Activated gamma-delta T cell treated with Interleukin-2 at 50 U/mL for 16 hours (primary cell): ENCODE data around the gene ZCCHC7.
"Not testable (repeated sequence)": the region's sequence is repeated elsewhere in the genome, so short reads cannot be mapped to it uniquely, and the experiment has no call there.

Experiments used
- DNase-seq: peaks from one replicate; pipeline ENCODE4 v3.0.0-alpha.2; 2020

Gene ZCCHC7

DNA sequence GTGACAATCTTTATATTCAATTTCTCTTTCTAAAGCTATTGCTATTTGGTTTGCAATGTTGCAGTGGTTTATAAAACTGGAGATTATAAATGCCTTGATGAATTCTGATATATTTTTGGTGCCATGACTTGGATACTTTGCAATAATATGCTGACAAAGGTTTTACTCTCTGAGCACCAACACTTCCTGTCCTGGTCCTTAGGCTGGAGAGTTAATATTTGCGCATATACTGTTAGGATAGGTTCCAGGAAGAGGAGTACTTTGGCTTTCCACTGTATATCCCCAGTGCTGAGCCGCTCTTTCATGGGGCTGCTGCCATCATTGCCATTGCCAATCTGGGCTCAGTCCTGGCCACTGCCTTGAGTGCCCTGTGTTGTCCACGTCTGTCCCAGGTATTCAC lies 139.6 kb downstream of the ZCCHC7 start:
- no peak for DNase-seq

DNA sequence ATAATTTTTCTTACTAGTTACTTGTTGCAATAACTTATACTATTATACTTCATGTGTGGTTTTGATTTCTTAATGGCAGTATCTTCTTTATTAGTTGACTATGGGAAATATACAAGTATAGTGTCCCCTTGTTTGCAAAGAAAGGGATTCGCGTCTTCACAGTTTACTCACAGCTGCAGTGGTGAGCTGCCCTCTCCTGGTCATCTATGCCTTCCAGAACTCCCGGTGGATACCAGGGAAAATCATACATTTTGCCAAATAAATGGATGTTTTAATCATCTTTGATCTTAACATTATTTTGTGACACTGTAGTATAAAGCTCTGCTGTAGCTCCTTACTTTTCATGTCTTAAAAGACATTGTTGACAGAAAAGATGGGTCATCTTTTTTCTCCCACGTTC lies 142.0 kb downstream of the ZCCHC7 start:
- DNase-seq = no peak

DNA sequence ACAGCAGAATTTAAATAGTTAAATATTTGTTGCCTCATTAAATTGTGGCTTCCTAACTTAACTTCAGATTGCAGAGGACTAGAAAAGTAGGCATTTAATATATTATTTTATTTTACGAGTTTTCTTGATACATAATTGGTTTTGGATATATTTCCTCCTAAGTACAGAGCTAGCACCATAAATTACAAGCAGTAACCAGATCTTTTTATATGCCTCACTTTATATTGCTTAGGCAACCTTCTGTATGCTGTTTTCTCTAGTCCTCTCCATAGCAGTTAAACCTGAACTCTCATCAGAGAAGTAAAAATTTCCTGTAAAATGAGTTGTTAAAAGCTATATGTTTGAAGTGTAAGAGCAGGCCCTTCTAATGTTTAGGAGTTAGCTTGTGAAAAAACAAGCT lies 144.2 kb downstream of the ZCCHC7 start:
- DNase-seq = no peak

DNA sequence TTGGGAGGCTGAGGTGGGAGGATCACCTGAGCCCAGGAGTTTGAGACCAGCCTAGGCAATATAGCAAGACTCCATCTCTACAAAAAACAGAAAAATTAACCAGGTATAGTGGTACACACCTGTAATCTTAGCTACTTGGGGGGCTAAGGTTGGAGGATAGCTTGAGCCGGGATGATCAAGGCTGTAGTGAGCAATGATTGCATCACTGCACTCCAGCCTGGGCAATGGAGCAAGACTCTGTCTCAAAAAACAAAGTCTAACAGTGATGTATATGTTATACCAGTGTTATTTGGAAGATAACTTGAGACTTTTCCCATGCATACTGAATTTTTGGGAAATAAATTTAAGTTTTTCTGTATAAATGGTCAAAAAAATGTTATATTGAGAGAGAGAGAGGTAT lies 146.3 kb downstream of the ZCCHC7 start:
- no peak for DNase-seq

DNA sequence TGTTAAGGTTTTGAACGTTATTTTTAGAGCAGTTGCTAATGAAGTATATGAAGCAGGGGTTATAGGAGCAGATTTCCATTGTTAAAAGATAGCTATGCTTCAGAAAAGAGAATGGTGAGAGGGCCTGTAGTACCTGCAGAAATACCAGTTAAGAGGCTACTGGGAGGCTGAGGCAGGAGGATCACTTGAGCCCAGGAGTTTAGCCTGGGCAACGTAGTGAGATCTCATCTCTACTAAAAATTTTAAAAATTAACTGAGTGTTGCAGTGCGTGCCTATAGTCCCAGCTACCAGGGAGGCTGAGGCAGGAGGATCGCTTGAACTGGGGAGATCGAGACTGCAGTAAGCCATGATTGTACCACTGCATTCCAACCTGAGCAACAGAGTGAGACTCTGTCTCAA lies 148.8 kb downstream of the ZCCHC7 start:
- DNase-seq = no peak

DNA sequence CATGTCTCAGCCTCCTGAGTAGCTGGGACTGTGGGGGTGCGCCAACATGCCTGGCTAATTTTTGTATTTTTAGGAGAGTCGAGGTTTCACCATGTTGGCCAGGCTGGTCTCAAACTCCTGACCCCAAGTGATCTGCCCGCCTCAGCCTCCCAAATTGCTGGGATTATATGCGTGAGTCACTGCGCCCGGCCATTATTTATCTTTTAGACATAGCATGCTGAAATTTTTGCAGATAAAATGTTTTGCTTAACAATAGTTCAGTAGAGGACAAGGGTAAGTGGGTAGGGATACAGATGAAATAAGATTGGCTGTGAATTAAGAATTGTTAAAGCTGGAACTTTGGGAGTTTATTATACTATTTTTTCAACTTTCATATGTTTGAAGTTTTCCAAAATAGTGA lies 151.3 kb downstream of the ZCCHC7 start:
- DNase-seq = no peak

DNA sequence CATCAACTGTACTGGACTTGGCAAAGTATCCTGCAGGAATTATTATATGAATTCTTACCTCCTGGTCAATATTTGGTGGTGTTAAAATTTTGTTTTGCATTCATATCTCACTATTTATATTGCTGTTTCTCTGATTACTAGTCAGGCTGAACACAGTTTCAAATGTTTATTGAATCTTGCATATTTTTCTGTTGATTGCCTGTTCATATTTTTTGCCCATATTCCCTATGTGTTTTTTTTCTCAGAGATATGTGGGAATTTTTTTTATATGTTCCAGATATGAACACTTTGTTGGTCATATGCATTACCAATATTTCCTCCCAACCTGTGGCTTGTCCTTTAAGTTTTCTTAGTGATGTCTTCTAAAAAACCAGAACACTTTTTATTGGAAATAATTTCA lies 153.2 kb downstream of the ZCCHC7 start:
- DNase-seq = no peak

DNA sequence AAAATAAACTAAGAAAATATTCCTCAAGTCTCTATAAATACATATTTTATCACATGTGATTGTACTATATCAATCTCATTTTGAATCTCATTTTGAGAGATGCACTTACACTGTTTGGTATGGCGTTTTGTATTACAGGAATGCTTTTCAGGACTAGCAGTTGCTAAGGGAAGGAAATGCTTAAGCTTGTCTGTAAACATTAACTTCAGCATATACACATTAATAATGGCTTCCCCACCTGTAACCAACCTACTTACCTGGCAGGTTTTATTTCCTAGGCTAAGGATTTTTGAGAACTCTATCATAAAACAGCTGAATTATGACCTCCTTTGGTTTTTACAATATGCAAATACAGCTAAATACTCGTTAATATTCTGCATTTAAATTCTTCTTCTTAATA lies 161.2 kb downstream of the ZCCHC7 start:
- no peak for DNase-seq

DNA sequence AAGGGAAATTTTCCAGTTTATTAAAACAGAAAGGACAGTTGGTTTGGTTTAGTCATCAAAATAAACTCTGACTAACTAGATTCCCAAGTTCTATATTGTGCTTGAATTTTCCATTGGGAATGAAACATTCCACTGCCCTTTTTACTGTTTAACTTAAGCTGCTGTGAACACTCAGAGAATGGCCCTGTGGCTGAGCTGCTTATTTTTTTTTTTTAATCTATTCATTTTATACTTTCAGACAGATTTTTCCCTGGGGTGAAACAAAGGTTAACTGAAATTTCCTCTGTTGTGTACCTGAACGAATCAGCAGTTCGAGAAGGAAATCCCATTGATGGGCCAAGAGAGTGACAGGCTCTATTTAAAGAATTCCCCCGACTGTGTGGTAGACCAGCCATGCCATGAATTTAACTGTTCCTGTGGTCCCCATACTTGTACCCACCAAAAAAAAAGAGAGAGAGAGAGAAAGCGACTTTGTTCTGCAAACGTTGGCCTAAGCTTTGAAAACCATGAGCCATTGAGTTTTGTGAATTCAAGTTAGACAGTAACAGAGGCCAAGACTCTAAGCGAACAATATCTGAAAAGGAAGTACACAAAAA lies 163.5 kb downstream of the ZCCHC7 start:
- no peak for DNase-seq

DNA sequence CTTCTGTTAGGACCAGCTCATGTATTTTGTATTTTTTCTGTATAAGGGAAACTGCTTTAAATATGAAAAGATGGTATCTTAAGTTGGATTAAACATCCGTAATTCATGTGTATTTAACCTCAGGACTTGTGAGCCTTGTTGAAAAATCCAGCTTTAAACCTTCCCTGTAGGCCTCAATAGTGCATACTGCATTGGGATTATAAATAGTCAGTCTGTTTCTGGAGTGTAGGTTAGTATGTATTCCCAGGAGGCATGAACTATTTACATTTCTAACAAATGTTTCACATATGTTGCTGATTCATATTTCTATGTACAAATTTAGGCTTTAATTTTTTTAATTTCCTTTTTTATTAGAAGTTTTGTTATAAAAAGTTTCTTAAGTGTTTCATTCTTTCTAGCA lies 164.3 kb downstream of the ZCCHC7 start:
- no peak for DNase-seq

DNA sequence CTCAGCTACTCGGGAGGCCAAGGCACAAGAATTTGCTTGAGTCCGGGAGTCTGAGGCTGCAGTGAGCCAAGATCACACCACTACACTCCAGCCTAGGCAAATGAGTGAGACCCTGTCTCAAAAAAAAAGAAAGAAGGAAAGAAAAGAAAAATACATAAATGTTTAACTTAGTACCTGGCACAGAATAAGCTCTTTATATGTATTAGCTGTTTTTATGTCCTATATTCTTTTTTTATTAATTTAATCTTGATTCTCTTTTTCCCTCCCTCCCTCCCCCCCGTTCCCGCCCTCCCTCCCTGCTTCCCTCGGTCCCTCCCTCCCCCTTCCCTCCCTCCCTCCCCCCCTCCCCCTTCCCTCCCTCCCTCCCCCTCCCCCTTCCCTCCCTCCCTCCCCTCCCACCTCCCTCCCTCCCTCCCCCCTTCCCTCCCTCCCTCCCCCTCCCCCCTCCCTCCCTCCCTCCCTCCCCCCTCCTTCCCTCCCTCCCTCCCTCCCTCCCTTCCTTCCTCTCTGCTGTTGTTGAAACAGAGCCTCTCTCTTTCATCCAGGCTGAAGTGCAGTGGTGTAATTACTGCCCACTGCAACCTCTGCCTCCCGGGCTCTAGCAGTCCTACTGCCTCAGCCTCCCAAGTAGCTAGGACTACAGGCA lies 166.3 kb downstream of the ZCCHC7 start:
- DNase-seq = no peak

DNA sequence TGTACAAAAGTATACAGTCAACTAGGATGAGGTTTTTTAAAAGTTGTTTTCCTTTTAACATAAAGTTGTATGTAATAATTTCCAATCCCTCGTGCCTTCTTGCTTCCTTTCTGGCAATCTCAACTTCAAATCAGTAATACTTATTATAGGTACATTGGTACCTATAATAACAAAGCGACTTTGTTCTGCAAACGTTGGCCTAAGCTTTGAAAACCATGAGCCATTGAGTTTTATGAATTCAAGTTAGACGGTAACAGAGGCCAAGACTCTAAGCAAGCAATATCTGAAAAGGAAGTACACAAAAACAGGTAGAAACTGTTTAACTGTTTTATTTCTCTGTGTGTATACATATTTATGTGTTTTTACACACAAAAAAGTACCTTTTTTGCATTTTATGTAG lies 166.9 kb downstream of the ZCCHC7 start:
- no peak for DNase-seq

DNA sequence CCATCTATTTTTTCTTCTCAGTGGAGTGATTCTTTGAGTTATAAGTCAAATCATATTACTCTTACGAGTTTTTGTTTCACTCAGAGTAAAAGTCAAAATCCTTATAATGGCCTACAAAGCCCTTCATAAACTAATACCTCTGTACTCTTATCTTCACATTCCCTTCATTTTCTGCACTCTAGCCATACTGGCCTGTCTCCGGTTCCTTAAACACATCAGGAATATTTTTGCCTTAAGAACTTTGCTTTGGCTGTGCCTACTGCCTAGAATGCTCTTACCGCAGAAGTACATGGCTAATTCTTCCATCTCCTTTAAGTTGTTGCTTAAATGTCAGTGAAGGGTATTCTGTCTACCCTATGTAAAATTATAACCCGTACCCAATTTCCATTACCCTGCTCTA lies 169.3 kb downstream of the ZCCHC7 start:
- DNase-seq = no peak

DNA sequence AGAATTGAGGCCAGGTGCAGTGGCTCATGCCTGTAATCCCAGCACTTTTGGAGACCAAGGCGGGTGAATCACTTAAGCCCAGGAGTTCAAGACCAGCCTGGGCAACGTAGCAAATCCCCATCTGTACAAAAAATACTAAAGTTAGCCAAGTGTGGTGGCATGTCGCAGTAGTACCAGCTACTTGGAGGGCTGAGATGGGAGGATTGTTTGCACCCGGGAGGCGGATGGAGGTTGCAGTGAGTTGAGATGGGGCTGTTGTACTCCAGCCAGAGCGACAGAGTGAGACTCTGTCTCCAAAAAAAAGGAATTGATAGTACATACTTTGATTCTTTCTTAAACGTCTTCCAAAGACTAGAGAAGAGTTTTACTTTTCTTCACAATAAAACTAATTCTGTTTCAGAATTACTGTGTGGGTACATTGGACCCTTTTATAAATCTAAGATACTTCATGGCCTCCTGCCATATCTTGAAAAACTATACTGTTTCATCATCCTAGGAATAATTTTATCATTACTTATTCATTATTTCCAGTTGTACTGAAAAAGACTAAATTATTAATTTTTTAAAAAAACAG lies 170.1 kb downstream of the ZCCHC7 start:
- no peak for DNase-seq

DNA sequence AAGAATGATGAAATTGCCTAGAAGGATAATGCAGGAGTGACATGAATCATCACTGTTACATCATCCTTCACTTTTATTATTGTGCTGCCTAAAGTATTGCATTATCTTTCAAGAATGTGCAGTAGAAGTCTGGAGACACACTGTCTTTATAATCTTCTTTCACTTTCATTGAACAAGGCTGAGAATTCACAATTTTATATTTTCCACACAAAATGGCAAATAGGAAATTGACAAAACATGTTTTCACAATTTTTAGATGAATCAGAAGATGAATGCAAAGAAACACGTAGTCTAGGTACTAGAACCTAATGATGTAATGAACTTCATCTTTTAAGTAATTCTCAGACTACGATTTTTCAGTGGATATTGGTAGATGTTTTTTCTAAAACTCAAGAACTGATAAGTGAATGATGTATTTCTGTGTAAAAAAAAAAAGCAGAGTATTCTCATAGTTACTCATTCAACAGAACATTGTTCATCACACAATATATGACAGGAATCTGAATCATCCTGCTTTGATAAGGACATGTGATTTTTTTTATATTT lies 170.6 kb downstream of the ZCCHC7 start:
- DNase-seq = no peak

DNA sequence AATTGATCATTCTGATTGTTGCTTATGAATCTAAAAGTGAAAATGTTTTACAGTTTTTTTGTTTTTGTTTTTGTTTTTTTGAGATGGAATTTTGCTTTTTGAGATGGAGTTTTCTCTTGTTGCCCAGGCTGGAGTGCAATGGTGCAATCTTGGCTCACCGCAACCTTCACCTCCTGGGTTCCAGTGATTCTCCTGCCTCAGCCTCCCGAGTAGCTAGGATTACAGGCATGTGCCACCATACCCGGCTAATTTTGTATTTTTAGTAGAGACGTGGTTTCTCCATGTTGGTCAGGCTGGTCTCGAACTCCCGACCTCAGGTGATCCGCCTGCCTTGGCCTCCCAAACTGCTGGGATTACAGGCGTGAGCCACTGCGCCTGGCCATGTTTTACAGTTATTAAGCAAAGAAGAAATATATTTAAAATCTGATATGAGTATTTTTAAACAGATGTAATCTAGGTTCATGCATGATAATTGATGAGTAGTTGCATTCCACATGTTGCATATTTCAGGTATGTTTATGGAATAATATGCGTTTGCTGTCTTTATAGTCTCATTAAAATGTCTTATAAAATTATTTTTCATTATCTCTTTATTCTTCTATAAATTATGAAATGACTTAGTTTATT lies 171.4 kb downstream of the ZCCHC7 start:
- not testable (repeated sequence) for DNase-seq

DNA sequence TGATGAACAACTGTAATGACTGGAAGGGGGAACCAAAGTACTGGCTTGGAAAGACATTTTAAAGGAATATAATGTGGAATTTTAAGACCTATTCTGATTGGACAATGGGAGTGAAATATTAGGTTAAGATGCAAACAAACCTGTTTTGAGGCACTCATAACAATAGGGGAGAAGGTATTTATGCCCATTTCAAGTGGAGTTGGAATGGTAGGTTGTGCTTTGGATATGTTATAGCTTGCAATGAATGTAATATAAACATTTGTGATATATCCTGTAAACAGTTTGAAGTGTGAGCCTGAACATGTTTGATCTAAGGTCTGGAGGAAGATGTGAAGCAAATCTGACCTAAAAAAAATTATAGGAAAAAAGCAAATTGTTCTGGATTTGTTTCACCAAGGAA lies 172.5 kb downstream of the ZCCHC7 start:
- DNase-seq = no peak

DNA sequence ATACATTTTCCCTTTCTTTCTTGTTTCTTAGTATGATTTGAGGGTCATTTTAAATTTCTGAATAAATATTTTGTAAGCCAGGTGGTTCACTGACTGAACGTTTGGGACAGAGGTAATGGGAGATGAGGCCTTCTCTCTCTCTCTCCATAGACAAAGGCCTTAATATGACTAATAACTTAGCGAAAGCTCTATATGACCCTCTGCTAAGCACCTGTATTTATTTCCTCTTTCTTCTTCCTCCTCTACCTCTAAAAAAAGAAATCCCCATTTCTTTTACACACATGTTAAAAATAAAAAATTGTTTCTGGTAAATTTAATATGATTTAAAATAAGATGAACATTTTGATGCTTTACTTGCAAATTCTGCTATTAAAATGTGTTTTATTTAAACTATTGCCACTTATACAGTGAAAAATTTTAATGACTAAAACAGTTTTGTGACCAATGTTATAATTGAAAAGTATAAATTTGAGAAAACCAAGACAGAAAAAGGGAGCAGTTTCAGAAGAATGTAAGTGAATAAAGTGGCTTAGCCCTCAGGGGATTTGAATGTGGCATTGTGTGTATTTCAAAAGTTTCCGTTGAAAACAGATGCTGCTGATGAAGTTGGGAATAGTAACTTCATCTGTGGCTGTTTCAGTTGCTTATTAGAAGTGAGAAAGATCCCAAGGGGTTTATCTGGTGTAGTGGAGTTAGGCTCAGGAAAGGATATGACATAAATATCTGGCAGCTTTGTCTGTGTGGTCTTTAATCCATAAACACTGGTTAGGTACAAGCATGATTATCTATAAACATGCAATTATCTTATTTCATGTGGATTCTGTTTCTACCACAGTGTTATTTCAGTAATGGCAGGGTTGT lies 173.5 kb downstream of the ZCCHC7 start:
- no peak for DNase-seq

DNA sequence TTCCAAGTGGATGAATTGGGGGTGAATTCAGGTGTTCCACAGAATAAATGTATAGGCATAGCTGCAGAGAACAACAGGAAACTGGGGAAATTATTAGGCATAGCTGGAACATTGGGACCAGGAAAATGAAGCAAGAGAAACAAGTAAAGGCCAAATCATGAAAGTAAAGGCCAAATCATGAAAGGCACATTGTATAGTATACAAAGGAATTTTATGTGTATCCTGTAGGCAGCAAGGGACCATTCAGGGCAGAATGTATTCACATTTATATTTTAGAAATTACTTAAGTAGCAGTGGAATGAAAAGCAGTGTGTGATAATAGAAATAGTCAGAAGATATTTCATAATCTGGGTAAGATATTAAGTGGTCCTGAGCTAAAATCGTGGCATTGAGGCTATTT lies 174.8 kb downstream of the ZCCHC7 start:
- no peak for DNase-seq

DNA sequence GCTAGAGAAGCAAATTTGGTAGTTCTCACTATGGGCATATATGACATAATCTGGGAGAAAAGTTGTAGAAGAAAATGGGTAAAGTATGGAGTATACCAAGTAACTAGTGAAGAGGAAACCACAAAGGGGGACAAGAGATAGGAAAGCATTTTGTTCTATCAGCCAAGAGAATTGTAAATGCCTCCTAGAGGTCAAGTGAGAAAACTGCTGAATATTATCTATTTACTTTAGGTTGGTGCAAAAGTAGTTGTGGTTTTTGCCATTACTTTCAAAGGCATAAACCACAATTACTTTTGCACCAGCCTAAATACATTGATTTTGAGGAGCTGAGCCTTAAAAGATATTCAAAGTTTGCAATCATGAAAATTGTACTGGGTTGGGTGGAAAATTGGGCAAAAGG lies 175.4 kb downstream of the ZCCHC7 start:
- DNase-seq = no peak

DNA sequence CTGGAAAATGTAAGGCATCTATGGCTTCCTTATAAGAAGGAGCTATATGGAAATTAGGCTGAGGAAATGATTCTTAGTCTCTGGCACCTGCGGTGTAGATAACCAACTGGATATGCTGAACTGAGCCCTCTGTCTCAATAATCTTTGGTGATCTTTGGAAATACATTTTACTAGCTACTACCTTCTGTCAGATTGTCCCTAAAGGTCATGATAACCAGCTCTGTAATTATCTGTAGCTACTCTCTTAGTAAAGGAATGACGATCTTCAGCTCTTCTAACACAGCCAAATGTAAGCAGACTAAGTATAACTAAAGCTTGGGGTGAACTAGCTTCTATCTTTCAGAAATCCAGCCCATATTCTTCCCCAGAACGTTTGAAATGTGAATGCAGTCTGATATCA lies 177.2 kb downstream of the ZCCHC7 start:
- DNase-seq = no peak

DNA sequence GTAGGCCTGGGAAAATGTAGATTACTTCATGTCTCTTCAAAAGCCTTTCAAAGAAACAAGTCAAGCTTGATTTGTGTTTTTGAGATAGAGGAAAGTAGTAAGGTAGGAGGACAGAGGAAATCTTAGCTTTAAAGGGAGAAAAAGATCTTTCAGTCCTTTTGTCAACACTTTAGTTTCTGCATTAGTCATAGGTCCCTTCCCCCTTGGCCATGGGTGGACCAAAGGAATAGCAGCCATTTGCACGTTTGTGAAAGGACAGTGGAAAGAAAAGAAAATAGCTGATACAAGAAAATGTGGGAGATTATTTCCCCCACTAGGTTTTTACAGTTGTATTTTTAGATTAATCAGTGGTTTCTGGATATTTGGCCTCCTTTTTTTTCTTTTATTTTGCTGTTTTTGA lies 180.2 kb downstream of the ZCCHC7 start:
- DNase-seq = no peak
